Skin of body (tissue), 2 donors: ENCODE measurements around the gene NIPAL4. TPM values are rescaled to one million over a fixed set of nuclear protein-coding genes. Genes with fewer than 3 reads are reported as not detected.

Source experiments
- DNase-seq: peaks from one replicate; lab custom pipeline; 2025; lab: John Stamatoyannopoulos, UW
- total RNA-seq: library from RNA; depleted of rRNA; stranded (reverse); fragments of >200 nt; gene quantifications from one replicate; pipeline ENCODE4 v1.2.3, GENCODE V29; 2014

The NIPAL4 gene
- total RNA-seq, 1 donor from 2014 or later, result 11.9 TPM

GRCh38 chr5:157485340-157485739 lies 25.3 kb downstream of the NIPAL4 start:
- no peak for DNase-seq

- DNase-seq, result no peak
Observed at GRCh38 chr5:157485811-157486210, 25.8 kb downstream of the NIPAL4 start.

- no peak for DNase-seq
Observed at GRCh38 chr5:157486221-157486681, 26.2 kb downstream of the NIPAL4 start.

- DNase-seq, result no peak
Observed at GRCh38 chr5:157486861-157487260, 26.8 kb downstream of the NIPAL4 start.

- DNase-seq, result no peak
Observed at GRCh38 chr5:157487358-157487757, 27.3 kb downstream of the NIPAL4 start.

GRCh38 chr5:157491471-157491995 lies 31.5 kb downstream of the NIPAL4 start:
- no peak for DNase-seq

GRCh38 chr5:157492886-157493285 lies 32.9 kb downstream of the NIPAL4 start:
- no peak for DNase-seq

- DNase-seq, result no peak
Observed at GRCh38 chr5:157494178-157494832, 34.3 kb downstream of the NIPAL4 start.

GRCh38 chr5:157496864-157497263 lies 36.9 kb downstream of the NIPAL4 start:
- no peak for DNase-seq

GRCh38 chr5:157497875-157498611 lies 38.0 kb downstream of the NIPAL4 start:
- no peak for DNase-seq

- DNase-seq, result no peak
Observed at GRCh38 chr5:157502143-157502647, 42.2 kb downstream of the NIPAL4 start.

GRCh38 chr5:157504053-157504452 lies 44.0 kb downstream of the NIPAL4 start:
- no peak for DNase-seq

GRCh38 chr5:157505496-157505895 lies 45.5 kb downstream of the NIPAL4 start:
- DNase-seq, result no peak

GRCh38 chr5:157506066-157506590 lies 46.1 kb downstream of the NIPAL4 start:
- no peak for DNase-seq

- no peak for DNase-seq
Observed at GRCh38 chr5:157506981-157507780, 47.2 kb downstream of the NIPAL4 start.

- DNase-seq, result no peak
Observed at GRCh38 chr5:157509093-157509492, 49.1 kb downstream of the NIPAL4 start.

GRCh38 chr5:157509587-157509986 lies 49.6 kb downstream of the NIPAL4 start:
- no peak for DNase-seq

GRCh38 chr5:157510682-157511081 lies 50.7 kb downstream of the NIPAL4 start:
- no peak for DNase-seq

- DNase-seq, result peak; percentile 59
Observed at GRCh38 chr5:157511651-157512644, 51.9 kb downstream of the NIPAL4 start.

- DNase-seq, result no peak
Observed at GRCh38 chr5:157513182-157513581, 53.2 kb downstream of the NIPAL4 start.
